Measurements from ENCODE around the gene HOGA1.

DNA sequence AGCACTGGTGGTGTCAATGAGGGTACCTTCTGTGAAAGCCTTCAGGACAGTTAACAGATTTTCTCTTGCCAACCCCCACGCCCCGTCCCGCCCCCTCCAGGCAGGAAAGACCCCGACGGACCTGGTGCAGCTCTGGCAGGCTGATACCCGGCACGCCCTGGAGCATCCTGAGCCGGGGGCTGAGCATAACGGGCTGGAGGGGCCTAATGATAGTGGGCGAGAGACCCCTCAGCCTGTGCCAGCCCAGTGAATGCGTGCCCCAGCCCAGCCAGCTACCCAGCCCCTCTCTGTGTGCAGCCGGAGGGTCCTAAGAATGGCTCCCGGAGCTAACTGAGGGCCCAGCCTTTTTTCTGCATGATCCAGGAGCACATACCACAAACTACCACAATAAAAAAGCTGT, 713 bp upstream of the HOGA1 start:
- TF ChIP-seq EP300 (IDR thresholded peaks at IDR 0.05) (no peak), CTCF (IDR thresholded peaks at IDR 0.05) (no peak)

Measured in ovary (tissue), 3 donors.